Sigmoid colon (tissue), 3 donors: Measurements from ENCODE around the gene CDH13.

Experiments used
- POLR2A ChIP-seq, 2 donors: fragments of 450-650 bp; IDR thresholded peaks; one replicate each; pipeline ENCODE4 v1.6.1; 2016; ENCODE audit warnings: antibody characterized with exemption in 2 of 2, mild to moderate bottlenecking in 2 of 2, moderate library complexity in 2 of 2
- TF ChIP-seq, protein P1 (sequence below), 4 experiments: fragments of 450-650 bp in 3 of 4; fragments of 200-600 bp in 1 of 4; IDR thresholded peaks; one replicate each; pipeline ENCODE4 v1.5.1; 2016 to 2019; ENCODE audit warnings: antibody characterized with exemption in 4 of 4, mild to moderate bottlenecking in 3 of 4, moderate library complexity in 2 of 4

DNA sequence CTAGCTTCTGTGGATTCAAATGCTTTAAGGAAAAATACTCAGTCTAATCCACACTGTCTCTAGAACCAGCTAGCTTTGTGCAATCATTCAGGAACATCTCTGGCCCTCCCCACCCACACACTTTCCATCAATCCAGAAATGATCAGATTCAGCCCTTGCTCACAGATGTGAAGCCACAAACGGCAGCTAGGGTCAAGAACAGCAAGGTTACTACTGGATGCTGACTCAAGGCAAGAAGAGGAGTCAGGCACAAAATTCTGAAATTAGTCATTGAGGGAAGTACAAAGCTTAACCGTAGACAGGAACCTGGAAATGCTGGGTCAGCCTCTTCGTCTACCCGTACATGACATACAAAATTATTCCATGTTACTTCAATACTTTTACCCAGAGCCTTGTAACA lies 174.6 kb downstream of the CDH13 start:
- TF ChIP-seq POLR2A (IDR thresholded peaks at IDR 0.05), result no peak
- TF ChIP-seq, protein P1, sequence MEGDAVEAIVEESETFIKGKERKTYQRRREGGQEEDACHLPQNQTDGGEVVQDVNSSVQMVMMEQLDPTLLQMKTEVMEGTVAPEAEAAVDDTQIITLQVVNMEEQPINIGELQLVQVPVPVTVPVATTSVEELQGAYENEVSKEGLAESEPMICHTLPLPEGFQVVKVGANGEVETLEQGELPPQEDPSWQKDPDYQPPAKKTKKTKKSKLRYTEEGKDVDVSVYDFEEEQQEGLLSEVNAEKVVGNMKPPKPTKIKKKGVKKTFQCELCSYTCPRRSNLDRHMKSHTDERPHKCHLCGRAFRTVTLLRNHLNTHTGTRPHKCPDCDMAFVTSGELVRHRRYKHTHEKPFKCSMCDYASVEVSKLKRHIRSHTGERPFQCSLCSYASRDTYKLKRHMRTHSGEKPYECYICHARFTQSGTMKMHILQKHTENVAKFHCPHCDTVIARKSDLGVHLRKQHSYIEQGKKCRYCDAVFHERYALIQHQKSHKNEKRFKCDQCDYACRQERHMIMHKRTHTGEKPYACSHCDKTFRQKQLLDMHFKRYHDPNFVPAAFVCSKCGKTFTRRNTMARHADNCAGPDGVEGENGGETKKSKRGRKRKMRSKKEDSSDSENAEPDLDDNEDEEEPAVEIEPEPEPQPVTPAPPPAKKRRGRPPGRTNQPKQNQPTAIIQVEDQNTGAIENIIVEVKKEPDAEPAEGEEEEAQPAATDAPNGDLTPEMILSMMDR (IDR thresholded peaks at IDR 0.05), result no peak
